Measurements from ENCODE around the gene CLDN24.

CLDN24 gene

GRCh38 chr4:183320211-183321059 is 1.8 kb downstream of the CLDN24 start, which contains the start of gene CLDN22:
Gene CLDN22, minus strand, starts transcription at chr4:183320276. Its CDS starts 58 bp downstream, at chr4:183320218.
- no peak for DNase-seq

GRCh38 chr4:183318656-183319055 is 3.6 kb downstream of the CLDN24 start:
- DNase-seq: no peak

GRCh38 chr4:183314806-183315205 is 7.4 kb downstream of the CLDN24 start:
- no peak for DNase-seq

GRCh38 chr4:183314336-183314735 is 7.9 kb downstream of the CLDN24 start:
- DNase-seq: no peak

GRCh38 chr4:183312841-183313240 is 9.4 kb downstream of the CLDN24 start:
- no peak for DNase-seq

GRCh38 chr4:183306811-183307210 is 15.4 kb downstream of the CLDN24 start:
- DNase-seq: no peak

- DNase-seq: no peak
Observed at GRCh38 chr4:183304538-183304937, 17.7 kb downstream of the CLDN24 start.

- DNase-seq: no peak
Observed at GRCh38 chr4:183304067-183304466, 18.2 kb downstream of the CLDN24 start.

- DNase-seq: no peak
Observed at GRCh38 chr4:183303301-183303700, 18.9 kb downstream of the CLDN24 start.

GRCh38 chr4:183300655-183301054 is 21.6 kb downstream of the CLDN24 start:
- DNase-seq: no peak

- DNase-seq: no peak
Observed at GRCh38 chr4:183300070-183300469, 22.2 kb downstream of the CLDN24 start.

- no peak for DNase-seq
Observed at GRCh38 chr4:183299464-183299863, 22.8 kb downstream of the CLDN24 start.

GRCh38 chr4:183297675-183298074 is 24.6 kb downstream of the CLDN24 start:
- no peak for DNase-seq

- no peak for DNase-seq
Observed at GRCh38 chr4:183295711-183296110, 26.5 kb downstream of the CLDN24 start.

- DNase-seq: no peak
Observed at GRCh38 chr4:183291070-183291469, 31.2 kb downstream of the CLDN24 start.

GRCh38 chr4:183289688-183290087 is 32.5 kb downstream of the CLDN24 start:
- DNase-seq: no peak

GRCh38 chr4:183288955-183289354 is 33.3 kb downstream of the CLDN24 start:
- no peak for DNase-seq

- DNase-seq: no peak
Observed at GRCh38 chr4:183287677-183288076, 34.5 kb downstream of the CLDN24 start.

- no peak for DNase-seq
Observed at GRCh38 chr4:183287309-183287659, 34.9 kb downstream of the CLDN24 start.

- no peak for DNase-seq
Observed at GRCh38 chr4:183286590-183287308, 35.5 kb downstream of the CLDN24 start.

- DNase-seq: no peak
Observed at GRCh38 chr4:183285886-183286285, 36.3 kb downstream of the CLDN24 start.

- DNase-seq: no peak
Observed at GRCh38 chr4:183284965-183285364, 37.3 kb downstream of the CLDN24 start.

- no peak for DNase-seq
Observed at GRCh38 chr4:183284258-183284785, 37.9 kb downstream of the CLDN24 start.

GRCh38 chr4:183276106-183276505 is 46.1 kb downstream of the CLDN24 start:
- no peak for DNase-seq
